Measurements from ENCODE around the gene NIPSNAP2.
"Not testable (repeated sequence)": the region's sequence is repeated elsewhere in the genome, so short reads cannot be mapped to it uniquely, and the experiment has no call there.

NIPSNAP2 gene

GRCh38 chr7:56048245-56048644, 83.9 kb downstream of the NIPSNAP2 start:
- Mint-ChIP-seq H3K27me3 (ENCODE audit: low read depth) (no peaks in the 10 kb centered on the region), H3K27ac (no peak overlapping the region), H3K4me1 (ENCODE audit: low read depth) (peaks cover 14% of the 10 kb centered on the region), H3K4me3 (no peak overlapping the region), H3K9me3 (no peaks in the 10 kb centered on the region), H3K36me3 (ENCODE audit: low read depth) (peaks cover 4% of the 10 kb centered on the region)

GRCh38 chr7:56048763-56049162, 84.4 kb downstream of the NIPSNAP2 start:
- not testable (repeated sequence) for H3K4me3 Mint-ChIP-seq; H3K9me3 Mint-ChIP-seq; H3K36me3 Mint-ChIP-seq (ENCODE audit: low read depth); H3K27ac Mint-ChIP-seq; H3K27me3 Mint-ChIP-seq (ENCODE audit: low read depth)
- H3K4me1 Mint-ChIP-seq (ENCODE audit: low read depth) = peaks cover 16% of the 10 kb centered on the region
